GM18502 (cell line): Measurements from ENCODE around the gene URB1.
"Not testable (repeated sequence)": the region's sequence is repeated elsewhere in the genome, so short reads cannot be mapped to it uniquely, and the experiment has no call there.

ENCODE experiments used
- ATAC-seq: cut with Tn5 transposase; IDR thresholded peaks from one replicate; pipeline ENCODE4 v1.9.1; 2021; ENCODE audit warnings: mild to moderate bottlenecking; ENCODE audit not compliant: unreplicated experiment, poor library complexity

The URB1 gene

DNA sequence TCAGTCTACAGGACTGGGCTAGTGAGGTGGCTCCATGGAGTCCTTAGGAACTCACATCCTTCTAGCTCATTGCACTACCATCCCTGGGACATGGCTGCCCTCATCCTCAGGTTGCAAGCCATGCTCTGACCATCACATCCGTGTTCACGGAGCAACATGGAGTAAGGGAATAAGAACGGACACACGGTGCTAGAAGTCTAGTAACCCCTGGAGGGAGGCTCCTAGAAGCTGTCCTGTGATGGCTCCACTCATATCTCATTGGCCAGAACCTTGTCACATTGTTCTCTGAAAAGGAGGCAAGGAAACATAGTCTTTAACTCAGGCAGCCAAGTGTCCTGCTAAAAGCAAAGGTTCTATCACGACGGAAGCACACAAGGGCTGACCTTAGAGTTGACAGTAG, 90.3 kb downstream of the URB1 start:
- ATAC-seq: no peak

DNA sequence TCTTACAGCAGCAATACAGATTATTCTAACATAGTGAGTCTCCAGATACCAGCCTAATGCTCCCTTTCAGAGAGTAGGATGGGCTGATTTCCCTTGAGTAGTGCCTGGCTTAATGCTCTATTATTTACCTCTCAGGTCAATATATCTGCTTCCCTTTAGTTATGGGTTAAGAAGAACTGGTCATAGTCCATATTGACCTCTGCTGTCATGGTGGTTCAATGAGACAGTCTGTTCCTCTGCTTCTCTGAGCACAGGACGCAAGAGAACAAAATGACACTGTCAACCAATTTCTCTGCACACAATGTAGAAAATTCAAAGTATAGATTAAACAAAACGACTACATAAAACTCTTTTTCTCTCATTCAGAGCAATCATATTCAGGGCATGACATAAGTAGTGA, 91.2 kb downstream of the URB1 start:
- ATAC-seq: no peak

DNA sequence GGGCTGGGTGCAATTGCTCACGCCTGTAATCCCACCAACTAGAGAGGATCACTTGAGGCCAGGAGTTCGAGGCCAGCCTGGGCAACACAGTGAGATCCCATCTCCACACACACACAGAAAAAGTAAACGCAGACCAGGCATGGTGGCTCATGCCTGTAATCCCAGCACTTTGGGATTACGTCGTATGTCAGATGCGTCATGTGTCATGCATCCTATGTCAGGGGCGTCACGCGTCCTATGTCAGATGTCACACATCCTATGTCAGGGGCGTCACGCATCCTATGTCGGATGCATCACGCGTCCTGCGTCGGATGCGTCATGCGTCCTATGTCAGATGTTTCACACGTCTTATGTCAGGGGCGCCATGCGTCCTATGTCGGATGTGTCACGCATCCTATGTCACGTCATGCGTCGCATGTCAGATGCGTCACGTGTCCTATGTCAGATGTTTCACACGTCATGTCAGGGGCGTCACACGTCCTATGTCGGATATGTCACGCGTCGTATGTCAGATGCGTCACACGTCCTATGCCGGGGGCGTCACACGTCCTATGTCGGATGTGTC, 92.6 kb downstream of the URB1 start:
- no peak for ATAC-seq

DNA sequence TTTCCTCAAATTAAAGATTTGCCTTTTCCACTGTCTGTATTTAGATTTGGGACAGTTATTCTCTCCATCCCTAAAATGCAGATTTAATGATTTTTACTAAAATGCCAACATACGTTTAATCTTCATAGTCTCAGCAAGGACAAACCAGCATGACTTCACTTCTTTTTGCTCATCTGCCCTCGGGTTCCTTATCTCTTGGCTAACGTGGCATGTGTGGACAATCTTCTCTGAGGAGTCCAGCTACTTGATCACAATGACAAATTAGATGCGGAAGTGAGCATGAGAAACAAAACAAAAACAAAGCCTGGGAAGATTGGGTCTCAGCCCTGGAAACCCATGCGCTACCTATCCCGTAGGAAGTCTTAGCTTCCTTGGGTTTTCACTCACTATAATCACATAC, 93.1 kb downstream of the URB1 start:
- ATAC-seq: no peak

DNA sequence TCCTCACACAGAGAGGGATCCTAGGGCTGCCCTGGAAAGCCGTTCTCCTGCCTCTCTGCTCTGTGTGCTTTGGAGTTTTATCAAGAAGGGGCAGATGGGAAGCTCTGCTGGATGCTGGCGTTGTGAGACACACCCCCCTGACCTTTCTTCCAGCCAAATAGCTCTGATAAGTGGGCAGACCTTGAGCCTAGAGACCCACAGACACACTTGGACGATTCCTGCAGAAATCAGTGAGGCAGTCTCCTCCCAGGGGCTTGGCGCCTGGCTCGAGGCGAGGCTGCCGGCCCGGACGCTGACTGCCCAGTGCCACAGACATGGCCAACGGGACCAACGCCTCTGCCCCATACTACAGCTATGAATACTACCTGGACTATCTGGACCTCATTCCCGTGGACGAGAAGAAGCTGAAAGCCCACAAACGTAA, 94.1 kb downstream of the URB1 start, which contains the start of gene MRAP:
Gene MRAP (plus strand): TSS at position 198 of the 424 bp plus-strand sequence. CDS start 117 bp downstream, at position 315.
- ATAC-seq: no peak

DNA sequence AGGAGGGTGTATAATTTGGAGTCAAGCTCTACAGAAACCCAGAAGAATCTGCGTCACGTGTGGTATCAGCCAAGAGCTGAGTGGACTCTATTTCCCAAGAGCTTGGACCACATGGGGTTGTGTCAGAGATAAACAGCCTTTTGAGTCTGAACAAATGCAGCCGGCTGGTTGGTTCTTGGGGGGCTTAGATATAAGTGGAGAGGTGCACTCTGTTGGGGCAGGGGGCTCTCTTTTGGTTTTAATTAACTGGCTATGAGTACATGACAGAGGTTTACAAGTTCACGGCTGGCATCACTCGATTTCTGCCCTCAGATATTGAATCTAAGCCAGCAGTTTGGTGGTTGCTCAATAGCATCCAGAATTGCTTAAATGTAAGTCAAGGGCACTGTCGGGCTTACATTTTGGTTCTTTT, 94.7 kb downstream of the URB1 start:
- ATAC-seq: no peak

DNA sequence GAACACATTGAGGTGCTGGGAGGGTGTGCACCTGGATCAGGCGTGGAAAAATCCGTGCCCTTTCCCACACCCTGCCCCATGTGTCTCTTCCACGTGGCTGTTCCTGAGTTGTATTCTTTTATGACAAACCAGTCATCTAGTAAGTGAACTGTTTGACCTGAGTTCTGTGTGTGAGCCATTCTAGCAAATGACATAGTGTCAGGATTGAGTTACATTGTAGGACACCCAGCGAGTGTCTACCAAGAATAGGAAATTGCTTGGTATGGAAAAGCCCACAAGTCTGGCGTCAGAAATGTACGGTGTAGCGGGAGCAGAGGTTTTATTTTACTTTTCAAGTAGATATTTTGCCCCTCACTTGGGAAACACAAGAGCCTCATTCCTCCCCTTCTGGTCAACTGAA, 95.4 kb downstream of the URB1 start:
- no peak for ATAC-seq

DNA sequence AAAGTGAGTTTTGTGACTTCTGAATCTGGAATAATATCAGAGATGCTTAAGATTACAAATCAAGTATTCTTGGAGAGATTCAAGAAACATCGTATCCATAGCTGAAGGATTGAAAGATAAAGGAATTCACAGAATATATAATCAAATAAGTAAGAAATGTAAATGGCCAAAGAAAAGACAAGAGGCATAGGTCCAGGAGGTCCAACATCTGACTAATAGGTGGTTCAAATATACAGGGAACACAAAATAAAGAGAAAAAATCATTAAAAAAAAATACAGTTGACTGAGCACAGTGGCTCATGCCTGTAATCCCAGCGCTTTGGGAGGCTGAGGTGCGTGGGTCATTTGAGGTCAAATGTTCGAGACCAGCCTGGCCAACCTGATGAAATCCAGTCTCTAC, 107.3 kb downstream of the URB1 start:
- ATAC-seq: no peak

DNA sequence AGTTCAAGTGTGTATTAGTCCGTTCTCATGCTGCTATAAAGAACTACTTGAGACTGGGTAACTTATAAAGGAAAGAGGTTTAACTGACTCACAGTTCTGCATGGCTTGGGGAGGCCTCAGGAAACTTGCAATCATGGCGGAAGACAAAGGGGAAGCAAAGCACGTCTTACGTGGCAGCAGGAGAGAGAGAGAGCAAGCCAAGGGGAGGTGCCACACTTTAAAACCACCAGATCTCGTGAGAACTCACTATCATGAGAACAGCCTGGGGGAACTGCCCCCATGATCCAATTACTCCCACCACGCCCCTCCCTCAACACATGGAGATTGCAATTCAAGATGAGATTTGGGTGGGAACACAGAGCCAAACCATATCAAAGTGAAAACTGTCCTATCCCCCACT, 109.8 kb downstream of the URB1 start:
- ATAC-seq: no peak

DNA sequence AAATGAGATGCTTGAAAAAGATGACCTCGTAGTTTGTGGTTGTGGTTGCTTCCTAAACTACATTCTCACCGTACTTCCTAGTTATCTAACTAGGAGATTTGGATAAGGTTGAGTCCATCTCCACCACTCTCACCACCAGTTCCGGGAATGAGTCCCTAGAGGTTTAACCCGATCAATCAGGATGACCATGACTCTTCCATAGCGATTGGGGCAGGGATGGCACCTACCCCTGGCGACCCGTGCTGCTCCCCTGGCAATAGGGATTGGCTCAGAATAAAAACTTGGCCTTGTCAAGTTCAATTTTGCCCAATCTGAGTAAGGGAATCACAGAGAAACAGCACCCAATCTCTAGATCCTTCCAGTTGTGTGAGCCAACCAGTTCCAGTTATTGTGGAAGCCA, 111.3 kb downstream of the URB1 start:
- ATAC-seq: no peak

DNA sequence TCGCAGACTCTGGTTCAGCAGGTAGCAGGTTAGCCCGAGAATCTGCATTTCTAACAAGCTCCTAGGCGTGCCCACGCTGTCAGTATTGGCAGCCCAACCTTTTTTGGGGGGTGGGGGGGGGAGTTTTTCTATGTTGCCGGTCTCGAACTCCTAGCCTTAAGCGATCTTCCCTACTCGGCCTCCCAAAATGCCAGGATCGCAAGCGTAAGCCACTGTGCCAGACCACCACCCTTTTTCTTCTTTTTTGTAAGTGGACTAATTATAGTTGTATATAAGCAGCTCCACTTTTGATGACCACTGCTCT, 113.5 kb downstream of the URB1 start:
- peak; percentile 31 for ATAC-seq

DNA sequence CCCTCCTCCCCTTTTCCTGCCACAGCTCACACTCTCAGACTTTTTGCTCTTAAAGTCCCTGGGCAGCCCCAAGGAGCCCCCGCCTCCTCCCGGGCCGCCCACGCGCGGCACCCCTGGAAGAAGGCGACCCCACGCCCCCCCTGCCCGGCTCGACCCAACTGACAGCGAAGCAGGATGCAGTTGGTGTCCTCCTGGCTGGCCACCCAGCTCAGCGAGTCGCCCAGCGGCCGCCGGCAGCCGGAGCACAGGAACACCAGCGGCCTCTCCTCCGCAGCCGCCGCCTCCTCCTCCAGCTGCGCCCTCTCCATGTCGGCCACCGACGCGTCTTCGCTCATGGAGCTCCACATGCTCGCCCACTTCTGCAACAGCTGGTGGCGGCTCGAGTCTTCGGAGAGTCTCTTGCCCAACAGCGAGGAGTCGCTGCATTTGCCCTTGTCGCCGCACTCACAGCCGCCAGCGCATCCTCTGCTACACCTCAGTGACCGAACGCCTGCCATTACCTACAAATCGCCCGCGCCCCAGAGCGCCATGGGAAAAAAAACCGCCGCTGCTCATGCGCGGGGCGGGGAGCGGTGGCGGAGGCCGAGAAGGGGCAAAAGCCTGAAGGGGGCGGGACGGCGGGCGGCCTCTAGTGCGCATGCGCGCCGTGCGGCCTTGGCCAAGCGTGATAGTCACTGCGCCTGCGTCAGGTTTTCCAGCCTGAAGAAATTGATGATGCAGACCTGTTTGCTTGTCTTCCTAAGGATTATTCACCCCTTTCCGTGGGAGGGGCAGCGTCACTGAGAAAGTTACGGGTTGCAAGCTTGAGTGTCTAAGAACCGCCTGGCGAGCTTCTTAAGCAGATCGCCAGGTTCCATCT, 114.1 kb downstream of the URB1 start, which contains the start of gene MIS18A:
Gene MIS18A (minus strand): TSS at position 532 of the 859 bp plus-strand sequence. CDS start 35 bp downstream, at position 497.
- ATAC-seq: peak; percentile 89

DNA sequence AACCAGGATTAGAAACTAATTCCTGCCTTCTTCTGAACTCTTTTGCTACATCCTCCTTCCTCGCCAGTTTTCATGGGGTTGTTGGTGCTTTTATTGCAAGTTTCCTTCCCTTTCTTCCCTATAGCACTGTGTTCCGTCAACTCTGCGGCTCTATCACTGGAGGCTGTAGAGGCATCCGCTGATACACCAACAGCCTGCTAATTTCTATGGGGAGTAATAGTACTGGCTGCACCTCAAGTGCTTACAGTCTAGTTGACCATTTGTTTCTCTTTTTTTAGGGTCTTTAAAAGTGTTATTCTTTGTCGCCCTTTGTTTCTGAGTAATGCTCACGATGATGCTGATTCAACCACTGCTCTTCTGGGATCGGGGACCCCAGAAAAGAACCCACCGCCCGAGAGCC, 114.7 kb downstream of the URB1 start:
- ATAC-seq: peak; percentile 28

DNA sequence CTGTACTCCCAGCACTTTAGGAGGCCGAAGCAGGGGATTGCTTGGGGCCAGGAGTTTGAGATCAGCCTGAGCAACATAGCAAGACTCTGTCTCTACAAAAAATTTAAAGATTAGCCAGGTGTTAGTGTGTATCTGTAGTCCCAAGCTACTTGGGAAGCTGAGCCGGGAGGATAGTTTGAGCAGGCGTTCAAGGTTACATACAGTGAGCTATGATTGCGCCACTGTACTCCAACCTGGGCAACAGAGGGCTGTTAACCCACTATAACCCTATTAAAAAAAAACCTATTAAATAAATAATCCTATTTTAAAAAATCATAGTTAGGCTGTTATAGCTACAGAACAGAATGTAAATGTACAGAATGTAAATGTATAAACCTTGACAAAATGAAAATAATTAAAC, 116.1 kb downstream of the URB1 start:
- no peak for ATAC-seq

DNA sequence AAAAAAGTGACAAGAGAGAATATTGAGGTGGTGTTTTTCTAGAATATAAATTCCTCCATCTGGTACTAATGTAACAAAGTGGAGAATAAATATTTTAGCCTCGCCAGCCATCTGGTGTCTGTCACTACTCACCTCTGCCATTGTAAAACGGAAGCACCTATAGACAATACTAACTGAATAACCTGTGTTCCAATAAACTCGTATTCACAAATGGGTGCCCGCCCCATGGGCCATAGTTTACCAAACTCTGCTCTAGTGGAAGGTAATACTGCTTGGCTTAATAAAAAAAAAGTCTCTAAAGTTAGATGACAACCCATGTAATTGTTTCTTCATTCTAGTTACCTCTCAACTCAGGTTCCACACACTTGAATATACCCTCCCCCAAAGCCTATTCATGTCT, 122.1 kb downstream of the URB1 start:
- ATAC-seq: no peak

DNA sequence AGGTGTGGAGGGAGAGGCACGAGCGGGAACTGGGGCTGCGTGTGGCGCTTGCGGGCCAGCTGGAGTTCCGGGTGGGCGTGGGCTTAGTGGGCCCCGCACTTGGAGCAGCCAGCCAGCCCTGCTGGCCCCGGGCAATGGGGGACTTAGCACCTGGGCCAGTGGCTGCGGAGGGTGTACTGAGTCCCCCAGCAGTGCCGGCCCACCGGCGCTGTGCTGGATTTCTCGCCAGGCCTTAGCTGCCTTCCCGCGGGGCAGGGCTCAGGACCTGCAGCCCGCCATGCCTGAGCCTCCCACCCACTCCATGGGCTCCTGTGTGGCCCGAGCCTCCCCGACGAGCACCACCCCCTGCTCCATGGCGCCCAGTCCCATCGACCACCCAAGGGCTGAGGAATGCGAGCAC, 127.5 kb downstream of the URB1 start:
- not testable (repeated sequence) for ATAC-seq

DNA sequence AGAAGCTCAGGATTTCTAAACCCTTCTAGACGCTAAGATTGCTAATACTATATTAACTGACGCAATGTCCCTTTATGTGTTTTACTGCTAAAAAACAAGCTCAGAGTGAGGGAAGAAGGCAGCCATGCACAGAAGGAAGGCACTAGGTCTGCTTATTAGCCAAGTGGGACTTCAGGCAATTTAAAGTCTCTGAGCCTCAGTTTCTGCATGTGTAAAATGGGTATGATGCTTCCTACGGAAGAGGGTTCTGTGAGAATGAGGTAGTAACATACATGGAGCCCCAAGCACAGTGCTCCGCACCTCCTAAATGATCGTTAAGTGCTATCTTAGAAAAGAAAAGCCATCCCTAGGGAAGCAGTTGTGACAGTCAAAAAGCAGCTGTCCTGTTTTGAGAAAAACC, 130.9 kb downstream of the URB1 start:
- ATAC-seq: no peak
